OCI-M1 (cell line): ENCODE measurements around the gene SMIM7.
"Not testable (repeated sequence)": the region's sequence is repeated elsewhere in the genome, so short reads cannot be mapped to it uniquely, and the experiment has no call there.

Experiments
- DNase-seq: peaks from one replicate; lab custom pipeline; 2025; lab: John Stamatoyannopoulos, UW

SMIM7 gene

GRCh38 chr19:16654627-16655026 lies 5.3 kb downstream of the SMIM7 start:
- DNase-seq: no peak

GRCh38 chr19:16654140-16654539 lies 5.8 kb downstream of the SMIM7 start:
- DNase-seq: no peak

GRCh38 chr19:16652854-16653253 lies 7.1 kb downstream of the SMIM7 start:
- no peak for DNase-seq

- not testable (repeated sequence) for DNase-seq
These were observed 8.3 kb downstream of the SMIM7 start for GRCh38 chr19:16651421-16652188.

- no peak for DNase-seq
These were observed 9.1 kb downstream of the SMIM7 start for GRCh38 chr19:16650821-16651220.

GRCh38 chr19:16649734-16650133 lies 10.2 kb downstream of the SMIM7 start:
- DNase-seq: no peak

- DNase-seq: no peak
These were observed 14.8 kb downstream of the SMIM7 start for GRCh38 chr19:16645140-16645539.

- DNase-seq: no peak
These were observed 18.2 kb downstream of the SMIM7 start for GRCh38 chr19:16641695-16642094.

- no peak for DNase-seq
These were observed 19.0 kb downstream of the SMIM7 start for GRCh38 chr19:16640951-16641350.

- DNase-seq: no peak
These were observed 21.3 kb downstream of the SMIM7 start for GRCh38 chr19:16638666-16639065.

- no peak for DNase-seq
These were observed 22.4 kb downstream of the SMIM7 start for GRCh38 chr19:16637535-16637934.

- no peak for DNase-seq
These were observed 28.5 kb downstream of the SMIM7 start for GRCh38 chr19:16631465-16631864.

- peak; percentile 70 for DNase-seq
These were observed 30.8 kb downstream of the SMIM7 start for GRCh38 chr19:16628984-16629691.

- peak; percentile 98 for DNase-seq
These were observed 31.6 kb downstream of the SMIM7 start, which contains the start of gene MED26 for GRCh38 chr19:16628183-16628983. MED26 (minus strand) TSS chr19:16628204; CDS start chr19:16627943, 261 bp downstream.

GRCh38 chr19:16627928-16628182 lies 32.1 kb downstream of the SMIM7 start:
- DNase-seq: no peak

- peak; percentile 37 for DNase-seq
These were observed 32.6 kb downstream of the SMIM7 start for GRCh38 chr19:16627193-16627927.

- DNase-seq: no peak
These were observed 33.1 kb downstream of the SMIM7 start for GRCh38 chr19:16626796-16627192.

GRCh38 chr19:16625163-16625958 lies 34.6 kb downstream of the SMIM7 start:
- DNase-seq: no peak

- no peak for DNase-seq
These were observed 35.7 kb downstream of the SMIM7 start for GRCh38 chr19:16624236-16624635.

GRCh38 chr19:16623576-16623975 lies 36.4 kb downstream of the SMIM7 start:
- DNase-seq: no peak

- no peak for DNase-seq
These were observed 36.9 kb downstream of the SMIM7 start for GRCh38 chr19:16623066-16623465.
